Body of pancreas (tissue), 4 donors: ENCODE data around the gene SVEP1.

Source experiments
- POLR2A ChIP-seq, 3 donors: fragments of 450-650 bp; IDR thresholded peaks; one replicate each; pipeline ENCODE4 v1.6.1; 2016; ENCODE audit warnings: antibody characterized with exemption in 3 of 3, mild to moderate bottlenecking in 2 of 3
- TF ChIP-seq, protein P1 (sequence below), 7 experiments: fragments of 450-650 bp in 4 of 7; fragments of 200-600 bp in 3 of 7; sonication (generic) in 3 of 7; IDR thresholded peaks; one replicate each; pipeline ENCODE4 v1.5.1; 2016 to 2019; ENCODE audit warnings: antibody characterized with exemption in 7 of 7

DNA sequence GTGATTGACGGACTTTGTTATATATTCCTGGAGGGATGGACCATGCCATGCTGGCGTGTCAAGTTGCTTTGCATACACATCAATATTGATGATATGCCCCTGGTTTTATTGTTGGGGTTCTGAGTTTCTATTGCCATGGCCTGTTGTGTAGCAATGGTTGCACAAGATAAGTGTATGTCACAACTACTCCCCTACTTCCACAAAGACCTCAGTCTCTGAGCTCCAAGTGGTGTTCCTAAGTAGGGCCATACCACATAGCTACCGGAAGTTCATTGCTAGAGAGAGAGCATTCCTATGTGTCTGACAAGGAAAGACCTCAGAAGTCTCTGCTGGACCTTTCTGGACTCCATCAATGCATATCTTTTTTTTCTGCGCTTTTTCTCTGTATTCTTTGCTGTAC is 261.6 kb downstream of the SVEP1 start:
- TF ChIP-seq, protein P1, sequence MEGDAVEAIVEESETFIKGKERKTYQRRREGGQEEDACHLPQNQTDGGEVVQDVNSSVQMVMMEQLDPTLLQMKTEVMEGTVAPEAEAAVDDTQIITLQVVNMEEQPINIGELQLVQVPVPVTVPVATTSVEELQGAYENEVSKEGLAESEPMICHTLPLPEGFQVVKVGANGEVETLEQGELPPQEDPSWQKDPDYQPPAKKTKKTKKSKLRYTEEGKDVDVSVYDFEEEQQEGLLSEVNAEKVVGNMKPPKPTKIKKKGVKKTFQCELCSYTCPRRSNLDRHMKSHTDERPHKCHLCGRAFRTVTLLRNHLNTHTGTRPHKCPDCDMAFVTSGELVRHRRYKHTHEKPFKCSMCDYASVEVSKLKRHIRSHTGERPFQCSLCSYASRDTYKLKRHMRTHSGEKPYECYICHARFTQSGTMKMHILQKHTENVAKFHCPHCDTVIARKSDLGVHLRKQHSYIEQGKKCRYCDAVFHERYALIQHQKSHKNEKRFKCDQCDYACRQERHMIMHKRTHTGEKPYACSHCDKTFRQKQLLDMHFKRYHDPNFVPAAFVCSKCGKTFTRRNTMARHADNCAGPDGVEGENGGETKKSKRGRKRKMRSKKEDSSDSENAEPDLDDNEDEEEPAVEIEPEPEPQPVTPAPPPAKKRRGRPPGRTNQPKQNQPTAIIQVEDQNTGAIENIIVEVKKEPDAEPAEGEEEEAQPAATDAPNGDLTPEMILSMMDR (IDR thresholded peaks at IDR 0.05) = no peak
- TF ChIP-seq POLR2A (IDR thresholded peaks at IDR 0.05) = no peak
